PC-9 (cell line): ENCODE measurements around the gene VAC14.

ENCODE experiments used
- CTCF ChIP-seq: fragments of 200-600 bp; sonication (generic); conservative IDR thresholded peaks from 2 replicates; pipeline ENCODE4 v1.6.1; 2017; ENCODE audit warnings: mixed run types, antibody characterized with exemption, mild to moderate bottlenecking, moderate library complexity
- EZH2 ChIP-seq: fragments of 200-600 bp; sonication (generic); IDR thresholded peaks from 2 replicates; pipeline ENCODE4 v1.8.0; 2017; ENCODE audit warnings: antibody characterized with exemption, low read depth

- TF ChIP-seq CTCF (no peak), EZH2 (no peak)
Measured at GRCh38 chr16:70768203-70768580, 32.8 kb downstream of the VAC14 start.
